Brain microvascular endothelial cell (primary cell): ENCODE measurements around the gene TACSTD2.
"Not testable (repeated sequence)": the region's sequence is repeated elsewhere in the genome, so short reads cannot be mapped to it uniquely, and the experiment has no call there.

Source experiments
- DNase-seq: peaks from one replicate; pipeline ENCODE4 v3.0.0-alpha.2; 2020
- H3K27ac ChIP-seq: fragments of 250-450 bp; sonication (Bioruptor Pico); 2 replicates; pipeline ENCODE4 v1.5.1; 2020; ENCODE audit warnings: mild to moderate bottlenecking, moderate library complexity
- H3K27me3 ChIP-seq: fragments of 250-450 bp; sonication (Bioruptor Pico); replicated peaks from 2 replicates; pipeline ENCODE4 v1.5.1; 2020; ENCODE audit warnings: mild to moderate bottlenecking
- H3K36me3 ChIP-seq: fragments of 250-450 bp; sonication (Bioruptor Pico); replicated peaks from 2 replicates; pipeline ENCODE4 v1.5.1; 2020; ENCODE audit warnings: mild to moderate bottlenecking
- H3K4me3 ChIP-seq: 2 replicates; pipeline ENCODE4 v1.5.1; 2011; ENCODE audit warnings: low read depth, mild to moderate bottlenecking, control low read depth, low read length, moderate library complexity
- CTCF ChIP-seq: IDR thresholded peaks from 2 replicates; pipeline ENCODE4 v1.5.1; 2011; ENCODE audit warnings: low read depth, mild to moderate bottlenecking, moderate library complexity, low read length, control low read depth, inconsistent platforms; ENCODE audit errors: missing control alignments
- in situ Hi-C: cut with HindIII; loops from 2 replicates; pipeline ENCODE4 v1.10.0; 2017; ENCODE audit warnings: low sequenced_read_pairs, low pct_ligation_motif_present

The TACSTD2 gene

GRCh38 chr1:58568911-58569310, 8.1 kb downstream of the TACSTD2 start:
- no peak overlapping the region for H3K4me3 ChIP-seq
- H3K27ac ChIP-seq, result no peak overlapping the region
- in situ Hi-C loops, result no loop called here
- no peak for DNase-seq
- H3K27me3 ChIP-seq, result peaks cover 2% of the 10 kb centered on the region
- no peaks in the 10 kb centered on the region for H3K36me3 ChIP-seq
- no peak for TF ChIP-seq CTCF

- H3K36me3 ChIP-seq, result no peaks in the 10 kb centered on the region
- no peak overlapping the region for H3K4me3 ChIP-seq
- DNase-seq, result no peak
- in situ Hi-C loops, result no loop called here
- H3K27me3 ChIP-seq, result peaks cover 2% of the 10 kb centered on the region
- TF ChIP-seq CTCF, result no peak
- no peak overlapping the region for H3K27ac ChIP-seq
Measured at GRCh38 chr1:58568271-58568860, 8.7 kb downstream of the TACSTD2 start.

DNA sequence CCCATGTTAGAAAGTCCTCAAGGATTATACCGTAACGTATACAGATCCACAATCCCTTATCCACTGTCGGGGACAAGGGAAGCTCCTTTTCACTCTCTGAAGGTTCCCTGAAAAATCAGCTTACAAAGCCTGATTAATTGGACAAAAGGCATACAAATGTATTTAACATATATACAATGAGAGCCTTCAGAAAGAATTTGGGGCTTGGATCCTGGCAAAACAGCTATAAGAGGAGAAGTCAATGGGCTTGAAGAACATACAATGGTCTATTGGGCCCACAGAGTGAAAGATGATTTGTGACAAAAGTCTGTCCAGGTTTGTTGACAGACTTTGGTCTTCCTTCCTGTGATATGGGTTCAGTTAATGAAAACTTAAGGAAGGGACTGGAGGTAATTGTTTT, 10.7 kb downstream of the TACSTD2 start:
- no peak for DNase-seq
- no peak overlapping the region for H3K27ac ChIP-seq
- H3K4me3 ChIP-seq, result no peak overlapping the region
- H3K36me3 ChIP-seq, result no peaks in the 10 kb centered on the region
- no peak for TF ChIP-seq CTCF
- in situ Hi-C loops, result no loop called here
- no peaks in the 10 kb centered on the region for H3K27me3 ChIP-seq

DNA sequence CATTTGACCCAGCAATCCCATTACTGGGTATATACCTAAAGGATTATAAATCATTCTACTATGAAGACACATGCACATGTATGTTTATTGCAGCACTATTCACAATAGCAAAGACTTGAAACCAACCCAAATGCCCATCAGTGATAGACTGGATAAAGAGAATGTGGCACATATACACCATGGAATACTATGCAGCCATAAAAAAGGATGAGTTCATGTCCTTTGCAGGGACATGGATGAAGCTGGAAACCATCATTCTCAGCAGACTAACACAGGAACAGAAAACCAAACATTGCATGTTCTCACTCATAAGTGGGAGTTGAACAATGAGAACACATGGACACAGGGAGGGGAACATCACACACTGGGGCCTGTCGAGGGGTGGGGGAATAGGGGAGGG, 13.3 kb downstream of the TACSTD2 start:
- in situ Hi-C loops, H3K27ac ChIP-seq, H3K27me3 ChIP-seq, H3K4me3 ChIP-seq, H3K36me3 ChIP-seq, DNase-seq: not testable (repeated sequence)

DNA sequence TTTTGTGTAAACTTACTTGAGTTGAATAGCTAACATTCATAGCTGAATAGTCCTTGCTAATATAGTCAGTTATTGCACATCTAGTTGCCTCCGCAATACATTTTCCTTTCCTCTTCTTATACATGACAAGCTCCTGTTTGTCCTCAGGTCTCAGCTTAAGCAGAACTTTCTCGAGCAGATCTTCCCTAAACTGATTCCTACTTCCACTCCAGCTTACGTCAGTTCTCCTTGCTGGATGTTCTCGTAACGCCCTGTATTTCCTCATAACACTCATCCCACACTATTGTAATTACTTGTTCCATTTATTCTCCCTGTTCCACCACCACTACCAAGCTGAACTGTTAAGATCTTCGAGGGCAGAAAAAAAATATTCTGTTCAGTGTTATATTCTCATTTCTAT, 15.4 kb downstream of the TACSTD2 start:
- no peak for TF ChIP-seq CTCF
- H3K27ac ChIP-seq, result no peak overlapping the region
- in situ Hi-C loops, result no loop called here
- H3K4me3 ChIP-seq, result no peak overlapping the region
- H3K27me3 ChIP-seq, result no peaks in the 10 kb centered on the region
- no peaks in the 10 kb centered on the region for H3K36me3 ChIP-seq
- DNase-seq, result no peak

DNA sequence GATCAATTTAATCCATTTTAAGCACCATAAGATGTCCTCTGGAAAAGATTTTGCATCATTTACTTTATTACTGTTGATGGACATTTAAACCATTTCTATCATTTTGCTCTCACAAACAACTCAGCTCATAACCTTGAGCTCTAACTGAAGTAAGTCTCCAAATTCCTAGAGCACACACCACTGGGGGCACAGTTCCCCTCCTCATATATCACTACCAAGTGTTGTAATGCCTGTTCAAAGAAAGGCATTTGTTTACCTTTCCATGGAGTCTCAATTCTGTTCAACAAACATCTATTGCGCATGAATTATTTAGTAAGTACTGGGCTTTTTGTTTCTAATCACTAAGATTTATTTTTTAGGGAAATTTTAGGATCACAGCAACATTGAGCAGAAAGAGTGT, 21.7 kb downstream of the TACSTD2 start:
- Histone ChIP-seq H3K4me3 (no peak overlapping the region), H3K27ac (no peak overlapping the region), H3K36me3 (no peaks in the 10 kb centered on the region), H3K27me3 (no peaks in the 10 kb centered on the region)
- TF ChIP-seq CTCF, result no peak
- in situ Hi-C loops, result no loop called here
- DNase-seq, result no peak
